CD4-positive, alpha-beta T cell (primary cell): ENCODE results near the gene DOCK2. TPM values are rescaled to one million over a fixed set of nuclear protein-coding genes. Genes with fewer than 3 reads are reported as not detected.

Experiments used
- ATAC-seq: fragments of 200-7000 bp; cut with Tn5 transposase; one replicate; pipeline ENCODE4 v1.10.0; 2022; ENCODE audit warnings: mild to moderate bottlenecking; ENCODE audit not compliant: poor library complexity
- CTCF ChIA-PET: fragments of 350-600 bp; sonication (Branson Sonifier 250); formaldehyde crosslinking; loops from one replicate; lab custom pipeline; 2021; ENCODE audit warnings: antibody characterized with exemption, inconsistent platforms; lab: Charles Lee
- POLR2A ChIA-PET: fragments of 350-600 bp; sonication (Branson Sonifier 250); formaldehyde crosslinking; loops from one replicate; lab custom pipeline; 2021; ENCODE audit warnings: antibody characterized with exemption, inconsistent platforms; lab: Charles Lee
- DNase-seq, 14 experiments: peaks; one replicate each; pipeline ENCODE4 v3.0.0-alpha.2; 2013 to 2020; ENCODE audit warnings: mixed read lengths in 2 of 14
- H3K27ac ChIP-seq, 2 donors: one replicate each; pipeline versions ENCODE4 v1.5.1 to v1.7.0; 2013; ENCODE audit warnings: low read length in 2 of 2, low read depth in 1 of 2, mild to moderate bottlenecking in 1 of 2
- H3K27me3 ChIP-seq, 2 experiments: 1 replicate in 1 of 2; 2 replicates in 1 of 2; pipeline versions ENCODE4 v1.6.1 to v1.7.0; 2013; ENCODE audit warnings: low read length in 2 of 2, control low read depth in 1 of 2, mild to moderate bottlenecking in 1 of 2, moderate library complexity in 1 of 2; ENCODE audit not compliant: insufficient read depth in 2 of 2, control insufficient read depth in 1 of 2
- H3K36me3 ChIP-seq: one replicate; pipeline ENCODE4 v1.6.1; 2013; ENCODE audit warnings: low read length, control low read depth; ENCODE audit not compliant: insufficient read depth
- H3K4me1 ChIP-seq: one replicate; pipeline ENCODE4 v1.6.1; 2013; ENCODE audit warnings: low read length, control low read depth; ENCODE audit not compliant: insufficient read depth
- H3K4me3 ChIP-seq: one replicate; pipeline ENCODE4 v1.5.1; 2013; ENCODE audit warnings: mild to moderate bottlenecking, low read length, moderate library complexity
- H3K9me3 ChIP-seq, 2 experiments: 1 replicate in 1 of 2; 2 replicates in 1 of 2; pipeline versions ENCODE4 v1.6.1 to v1.7.0; 2013; ENCODE audit warnings: low read length in 2 of 2, mild to moderate bottlenecking in 2 of 2, control low read depth in 1 of 2, moderate library complexity in 1 of 2; ENCODE audit not compliant: control insufficient read depth in 1 of 2, insufficient read depth in 1 of 2
- H3K27ac Mint-ChIP-seq: one replicate; pipeline ENCODE4 v1.8.0; 2020; ENCODE audit warnings: mixed read lengths
- H3K27me3 Mint-ChIP-seq: one replicate; pipeline ENCODE4 v1.8.0; 2021; ENCODE audit warnings: mixed read lengths
- H3K36me3 Mint-ChIP-seq: one replicate; pipeline ENCODE4 v1.8.0; 2021; ENCODE audit warnings: low read depth, mixed read lengths
- H3K4me1 Mint-ChIP-seq: one replicate; pipeline ENCODE4 v1.8.0; 2021; ENCODE audit warnings: low read depth, mixed read lengths
- H3K4me3 Mint-ChIP-seq: one replicate; pipeline ENCODE4 v1.8.0; 2020; ENCODE audit warnings: mild to moderate bottlenecking, mixed read lengths
- H3K9me3 Mint-ChIP-seq: one replicate; pipeline ENCODE4 v1.8.0; 2020; ENCODE audit warnings: mixed read lengths
- intact Hi-C, 2 experiments: fragments of 100-400 bp; cut with DNase I in 1 of 2; cut with micrococcal nuclease in 1 of 2; formaldehyde crosslinking; loops; one replicate each; pipeline versions ENCODE4 v1.15.1 to v1.9.0; 2023 to 2025; cut with DNase I, micrococcal nuclease
- total RNA-seq, 174 experiments: library from RNA in 2 of 174; stranded (reverse) in 2 of 174; gene quantifications; one replicate each; pipeline ENCODE4 v1.2.3 and lab custom pipeline; 2021 to 2026
- TF ChIP-seq, protein P1 (sequence below): fragments of 200-600 bp; IDR thresholded peaks from one replicate; pipeline ENCODE4 v1.8.0; 2022; ENCODE audit warnings: antibody characterized with exemption, mild to moderate bottlenecking

DOCK2 gene
- total RNA-seq, 2 experiments from 2014 or later: 220 to 229 TPM

DNA sequence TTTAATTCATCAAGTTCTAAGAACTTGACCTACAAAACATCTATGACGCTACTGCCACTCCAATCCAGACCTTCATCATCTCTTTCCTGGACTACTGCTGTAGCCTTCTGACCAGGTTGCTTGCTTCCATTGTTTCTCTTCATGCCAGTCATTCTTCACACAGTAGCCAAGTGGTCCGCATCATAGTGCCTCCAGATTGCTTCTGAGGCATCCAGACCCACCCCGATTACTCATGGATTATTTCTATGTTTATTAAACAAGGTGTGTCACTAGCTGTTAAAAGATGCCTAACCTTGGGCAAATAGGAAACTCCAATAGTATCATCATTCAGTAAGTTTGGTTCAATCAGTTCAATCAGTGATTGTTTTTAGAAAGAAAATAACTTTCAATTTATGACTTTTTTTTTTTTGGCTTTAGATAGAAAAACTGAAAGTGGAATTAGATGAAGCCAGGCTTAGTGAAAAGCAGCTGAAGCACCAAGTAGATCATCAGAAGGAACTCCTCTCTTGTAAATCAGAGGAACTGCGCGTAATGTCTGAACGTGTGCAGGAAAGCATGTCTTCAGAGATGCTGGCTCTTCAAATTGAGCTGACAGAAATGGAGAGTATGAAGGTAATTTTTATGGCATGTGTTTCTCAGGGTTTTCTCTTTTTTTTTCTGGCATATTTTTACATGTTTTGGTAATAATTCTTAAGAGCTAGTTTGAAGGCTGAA, 44.0 kb upstream of the DOCK2 start:
- peaks cover 51% of the 10 kb centered on the region for H3K36me3 ChIP-seq
- Mint-ChIP-seq H3K4me3 (no peak overlapping the region), H3K36me3 (peaks cover 92% of the 10 kb centered on the region), H3K27ac (no peak overlapping the region), H3K9me3 (no peaks in the 10 kb centered on the region), H3K27me3 (no peaks in the 10 kb centered on the region), H3K4me1 (no peaks in the 10 kb centered on the region)
- TF ChIP-seq, protein P1, sequence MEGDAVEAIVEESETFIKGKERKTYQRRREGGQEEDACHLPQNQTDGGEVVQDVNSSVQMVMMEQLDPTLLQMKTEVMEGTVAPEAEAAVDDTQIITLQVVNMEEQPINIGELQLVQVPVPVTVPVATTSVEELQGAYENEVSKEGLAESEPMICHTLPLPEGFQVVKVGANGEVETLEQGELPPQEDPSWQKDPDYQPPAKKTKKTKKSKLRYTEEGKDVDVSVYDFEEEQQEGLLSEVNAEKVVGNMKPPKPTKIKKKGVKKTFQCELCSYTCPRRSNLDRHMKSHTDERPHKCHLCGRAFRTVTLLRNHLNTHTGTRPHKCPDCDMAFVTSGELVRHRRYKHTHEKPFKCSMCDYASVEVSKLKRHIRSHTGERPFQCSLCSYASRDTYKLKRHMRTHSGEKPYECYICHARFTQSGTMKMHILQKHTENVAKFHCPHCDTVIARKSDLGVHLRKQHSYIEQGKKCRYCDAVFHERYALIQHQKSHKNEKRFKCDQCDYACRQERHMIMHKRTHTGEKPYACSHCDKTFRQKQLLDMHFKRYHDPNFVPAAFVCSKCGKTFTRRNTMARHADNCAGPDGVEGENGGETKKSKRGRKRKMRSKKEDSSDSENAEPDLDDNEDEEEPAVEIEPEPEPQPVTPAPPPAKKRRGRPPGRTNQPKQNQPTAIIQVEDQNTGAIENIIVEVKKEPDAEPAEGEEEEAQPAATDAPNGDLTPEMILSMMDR: no peak
- no peaks in the 10 kb centered on the region for H3K4me1 ChIP-seq
- POLR2A ChIA-PET: no interaction called here
- no peaks in the 10 kb centered on the region for H3K9me3 ChIP-seq
- intact Hi-C loops: no loop called here
- no peak for DNase-seq
- CTCF ChIA-PET: no interaction called here
- ATAC-seq: no peak
- H3K27me3 ChIP-seq: no peaks in the 10 kb centered on the region
- H3K27ac ChIP-seq: no peak overlapping the region
- H3K4me3 ChIP-seq: no peak overlapping the region

DNA sequence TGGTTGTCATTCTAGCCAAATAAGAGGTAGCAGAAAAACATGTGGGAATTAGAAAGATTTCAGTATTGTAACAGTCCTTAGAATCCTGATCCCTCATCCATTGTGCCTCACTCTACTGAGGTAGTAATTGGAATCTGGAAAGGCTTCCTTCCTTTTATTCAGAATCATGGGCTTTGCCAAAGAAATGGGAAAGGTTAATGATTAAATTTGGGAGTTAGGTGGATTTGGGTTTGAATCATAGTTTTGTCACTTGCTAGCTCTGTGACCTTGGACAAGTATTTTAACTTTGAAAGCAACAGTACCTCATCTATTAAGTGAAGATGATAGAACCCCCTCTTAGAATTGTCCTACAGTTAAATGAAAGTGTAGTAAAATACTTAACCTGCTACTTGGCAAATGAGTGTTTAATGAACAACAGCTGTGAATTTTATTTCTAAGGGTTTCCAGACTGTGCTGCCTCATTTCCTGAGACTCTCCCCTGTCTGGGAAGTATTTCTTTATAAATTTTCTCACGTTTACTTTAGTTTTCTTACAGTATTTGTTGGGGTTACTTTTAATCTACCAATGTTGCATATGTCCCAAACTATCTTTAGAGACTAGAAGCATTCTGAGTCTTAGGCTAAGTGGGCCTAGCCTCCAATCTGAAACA, 41.8 kb upstream of the DOCK2 start:
- POLR2A ChIA-PET: no interaction called here
- Histone ChIP-seq H3K27me3 (no peaks in the 10 kb centered on the region), H3K36me3 (peaks cover 62% of the 10 kb centered on the region), H3K9me3 (no peaks in the 10 kb centered on the region), H3K4me1 (no peaks in the 10 kb centered on the region), H3K27ac (no peak overlapping the region), H3K4me3 (no peak overlapping the region)
- DNase-seq: no peak
- no peak overlapping the region for H3K4me3 Mint-ChIP-seq
- TF ChIP-seq, protein P1: no peak
- no peaks in the 10 kb centered on the region for H3K4me1 Mint-ChIP-seq
- CTCF ChIA-PET: interaction anchor here (1.2 kb wide), 1 partner anchor 10 kb away, joined by 3 read pairs; no protein-coding TSS in a partner anchor
- H3K36me3 Mint-ChIP-seq: peaks cover 92% of the 10 kb centered on the region
- no peaks in the 10 kb centered on the region for H3K27me3 Mint-ChIP-seq
- intact Hi-C loops: no loop called here
- no peak for ATAC-seq
- no peak overlapping the region for H3K27ac Mint-ChIP-seq
- no peaks in the 10 kb centered on the region for H3K9me3 Mint-ChIP-seq

DNA sequence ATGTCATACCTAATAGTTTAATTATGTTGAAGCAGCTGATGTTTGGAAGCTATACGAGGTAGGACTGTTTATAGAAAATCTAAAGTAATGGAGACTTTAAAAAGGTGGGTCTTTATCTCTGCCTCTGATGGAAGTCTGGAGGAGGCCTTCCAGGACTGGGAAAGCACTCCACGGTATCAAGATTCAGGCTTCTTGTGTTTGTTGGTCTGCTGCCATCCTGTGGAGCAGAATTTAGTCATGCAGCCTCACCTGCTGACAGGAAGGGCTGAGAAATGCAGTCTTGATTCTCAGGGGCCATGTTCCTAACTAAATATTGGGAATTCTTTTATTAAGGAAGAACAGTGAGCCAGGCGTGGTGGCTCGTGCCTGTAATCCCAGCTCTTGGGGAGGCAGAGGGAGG, 37.6 kb upstream of the DOCK2 start:
- POLR2A ChIA-PET: no interaction called here
- H3K4me3 Mint-ChIP-seq: no peak overlapping the region
- peaks cover 44% of the 10 kb centered on the region for H3K36me3 ChIP-seq

More for the DNA sequence above, 37.6 kb upstream of the DOCK2 start:
- CTCF ChIA-PET: no interaction called here
- Histone ChIP-seq H3K27me3 (no peaks in the 10 kb centered on the region), H3K4me3 (no peak overlapping the region), H3K4me1 (no peaks in the 10 kb centered on the region), H3K27ac (no peak overlapping the region), H3K9me3 (no peaks in the 10 kb centered on the region)
- ATAC-seq: no peak
- Mint-ChIP-seq H3K27ac (no peak overlapping the region), H3K27me3 (no peaks in the 10 kb centered on the region), H3K4me1 (no peaks in the 10 kb centered on the region), H3K9me3 (no peaks in the 10 kb centered on the region), H3K36me3 (peaks cover 81% of the 10 kb centered on the region)
- intact Hi-C loops: no loop called here
- TF ChIP-seq, protein P1: no peak
- no peak for DNase-seq
